T-helper 22 cell (primary cell): ENCODE measurements around the gene FBXL19.

Experiments
- DNase-seq: peaks from one replicate; pipeline ENCODE4 v3.0.0-alpha.2; 2020; ENCODE audit warnings: low read depth

The FBXL19 gene

GRCh38 chr16:30895627-30896260 lies 27.6 kb upstream of the FBXL19 start:
- no peak for DNase-seq

GRCh38 chr16:30896261-30896888 lies 27.0 kb upstream of the FBXL19 start, which contains the start of gene CTF1:
CTF1 (plus strand) TSS chr16:30896614; CDS start chr16:30896644, 30 bp downstream.
- no peak for DNase-seq

GRCh38 chr16:30896889-30897733 lies 26.3 kb upstream of the FBXL19 start:
- DNase-seq, result peak; percentile 64

GRCh38 chr16:30899794-30900193 lies 23.6 kb upstream of the FBXL19 start:
- no peak for DNase-seq

- DNase-seq, result no peak
These were observed 22.8 kb upstream of the FBXL19 start for GRCh38 chr16:30900588-30900987.

- no peak for DNase-seq
These were observed 22.0 kb upstream of the FBXL19 start for GRCh38 chr16:30901201-30902028.

- no peak for DNase-seq
These were observed 21.1 kb upstream of the FBXL19 start for GRCh38 chr16:30902029-30902972.

- DNase-seq, result no peak
These were observed 20.4 kb upstream of the FBXL19 start for GRCh38 chr16:30903002-30903401.

GRCh38 chr16:30903596-30903995 lies 19.8 kb upstream of the FBXL19 start:
- DNase-seq, result no peak

- no peak for DNase-seq
These were observed 19.1 kb upstream of the FBXL19 start for GRCh38 chr16:30904114-30904780.

GRCh38 chr16:30907064-30907463 lies 16.3 kb upstream of the FBXL19 start:
- DNase-seq, result no peak

- no peak for DNase-seq
These were observed 12.8 kb upstream of the FBXL19 start for GRCh38 chr16:30910427-30911029.

GRCh38 chr16:30912794-30913412 lies 10.5 kb upstream of the FBXL19 start:
- no peak for DNase-seq

GRCh38 chr16:30914830-30915229 lies 8.5 kb upstream of the FBXL19 start:
- no peak for DNase-seq

- DNase-seq, result no peak
These were observed 4.8 kb upstream of the FBXL19 start for GRCh38 chr16:30918614-30919013.

GRCh38 chr16:30920891-30921290 lies 2.5 kb upstream of the FBXL19 start:
- no peak for DNase-seq

GRCh38 chr16:30921459-30921747 lies 2.0 kb upstream of the FBXL19 start:
- no peak for DNase-seq

GRCh38 chr16:30921748-30922419 lies 1.5 kb upstream of the FBXL19 start:
- peak; percentile 75 for DNase-seq

- peak; percentile 100 for DNase-seq
These were observed 882 bp upstream of the FBXL19 start for GRCh38 chr16:30922420-30922959.
